ENCODE measurements around the gene CDH3. TPM values are rescaled to one million over a fixed set of nuclear protein-coding genes. Genes with fewer than 3 reads are reported as not detected.
A peak's percentile ranks its signal among the peaks of the same experiment; 100 is the strongest.

Gene CDH3
- total RNA-seq, 4 donors from 2014 or later: 1.2 to 15.9 (median 2.5) TPM

DNA sequence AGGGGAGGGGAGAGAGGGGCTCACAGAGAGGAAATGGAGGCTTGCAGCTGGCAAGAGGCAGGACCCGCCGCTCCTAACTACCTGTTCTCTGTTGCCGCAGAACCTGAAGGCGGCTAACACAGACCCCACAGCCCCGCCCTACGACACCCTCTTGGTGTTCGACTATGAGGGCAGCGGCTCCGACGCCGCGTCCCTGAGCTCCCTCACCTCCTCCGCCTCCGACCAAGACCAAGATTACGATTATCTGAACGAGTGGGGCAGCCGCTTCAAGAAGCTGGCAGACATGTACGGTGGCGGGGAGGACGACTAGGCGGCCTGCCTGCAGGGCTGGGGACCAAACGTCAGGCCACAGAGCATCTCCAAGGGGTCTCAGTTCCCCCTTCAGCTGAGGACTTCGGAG is 53.0 kb downstream of the CDH3 start:
- Histone ChIP-seq H3K4me3 (no peak overlapping the region), H3K9me3 (no peaks in the 10 kb centered on the region), H3K27me3 (no peaks in the 10 kb centered on the region), H3K36me3 (peaks cover 0 to 12% (median 0%) of the 10 kb centered on the region in 3 donors), H3K4me1 (peaks cover 0 to 4% (median 0%) of the 10 kb centered on the region in 4 donors), H3K27ac (no peak overlapping the region)
- no peak for DNase-seq (ENCODE audit: low spot score in 2 of 2)
- TF ChIP-seq POLR2A (IDR thresholded peaks at IDR 0.05): no peak
- TF ChIP-seq, protein P1, sequence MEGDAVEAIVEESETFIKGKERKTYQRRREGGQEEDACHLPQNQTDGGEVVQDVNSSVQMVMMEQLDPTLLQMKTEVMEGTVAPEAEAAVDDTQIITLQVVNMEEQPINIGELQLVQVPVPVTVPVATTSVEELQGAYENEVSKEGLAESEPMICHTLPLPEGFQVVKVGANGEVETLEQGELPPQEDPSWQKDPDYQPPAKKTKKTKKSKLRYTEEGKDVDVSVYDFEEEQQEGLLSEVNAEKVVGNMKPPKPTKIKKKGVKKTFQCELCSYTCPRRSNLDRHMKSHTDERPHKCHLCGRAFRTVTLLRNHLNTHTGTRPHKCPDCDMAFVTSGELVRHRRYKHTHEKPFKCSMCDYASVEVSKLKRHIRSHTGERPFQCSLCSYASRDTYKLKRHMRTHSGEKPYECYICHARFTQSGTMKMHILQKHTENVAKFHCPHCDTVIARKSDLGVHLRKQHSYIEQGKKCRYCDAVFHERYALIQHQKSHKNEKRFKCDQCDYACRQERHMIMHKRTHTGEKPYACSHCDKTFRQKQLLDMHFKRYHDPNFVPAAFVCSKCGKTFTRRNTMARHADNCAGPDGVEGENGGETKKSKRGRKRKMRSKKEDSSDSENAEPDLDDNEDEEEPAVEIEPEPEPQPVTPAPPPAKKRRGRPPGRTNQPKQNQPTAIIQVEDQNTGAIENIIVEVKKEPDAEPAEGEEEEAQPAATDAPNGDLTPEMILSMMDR (IDR thresholded peaks at IDR 0.05): no peak
- TF ChIP-seq EP300 (IDR thresholded peaks at IDR 0.05): no peak
- 90 to 91% methylated on average over 23 of the region's 23 CpGs for WGBS, 2 donors

DNA sequence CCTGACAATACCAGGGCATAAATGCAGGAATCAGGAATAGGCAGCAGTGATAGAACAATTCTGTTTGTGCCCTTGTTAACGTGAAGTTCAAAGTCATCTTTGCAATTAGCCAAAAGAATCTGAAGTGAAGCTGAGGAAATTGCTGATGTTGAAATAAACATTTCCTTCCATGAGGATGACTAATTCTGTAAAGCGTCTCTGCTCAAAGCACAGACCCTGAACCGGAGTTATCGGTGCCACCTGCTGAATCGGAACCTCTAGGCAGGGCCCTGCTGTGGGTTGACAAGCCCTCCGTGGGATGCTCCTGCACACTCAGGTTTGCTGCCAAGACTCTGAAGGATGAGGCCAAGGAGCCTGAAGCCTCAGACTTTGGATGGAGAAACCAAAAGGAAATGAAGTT is 55.0 kb downstream of the CDH3 start:
- Histone ChIP-seq H3K4me1 (peaks cover 0 to 4% (median 0%) of the 10 kb centered on the region in 4 donors), H3K27ac (no peak overlapping the region), H3K27me3 (no peaks in the 10 kb centered on the region), H3K36me3 (peaks cover 0 to 12% (median 0%) of the 10 kb centered on the region in 3 donors), H3K9me3 (no peaks in the 10 kb centered on the region), H3K4me3 (no peak overlapping the region)
- TF ChIP-seq EP300 (IDR thresholded peaks at IDR 0.05) (no peak), POLR2A (IDR thresholded peaks at IDR 0.05) (no peak)
- TF ChIP-seq, protein P1 (IDR thresholded peaks at IDR 0.05): no peak
- 36 to 48% methylated on average over 6 of the region's 6 CpGs for WGBS, 2 donors
- no peak for DNase-seq (ENCODE audit: low spot score in 2 of 2)

DNA sequence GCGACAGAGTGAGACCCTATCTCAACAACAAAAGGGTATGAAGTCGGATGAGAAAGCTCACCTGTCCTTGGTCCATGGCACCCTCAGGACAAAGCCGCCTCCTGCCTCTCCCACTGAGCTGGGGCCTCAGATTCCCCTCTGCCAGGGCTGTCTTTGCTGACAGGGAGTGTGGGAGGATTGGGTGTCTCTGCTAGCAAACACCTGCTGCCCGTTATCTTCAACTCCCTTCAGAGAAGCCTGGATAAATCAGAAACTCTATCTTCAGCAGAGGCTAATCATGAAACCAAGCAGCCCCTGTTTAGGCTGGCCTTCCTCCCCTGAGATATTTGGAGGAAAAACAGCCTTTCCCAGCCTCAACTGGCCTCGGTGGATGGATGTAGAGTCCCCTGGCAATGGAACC is 55.7 kb downstream of the CDH3 start:
- H3K4me3 ChIP-seq: no peak overlapping the region
- H3K27me3 ChIP-seq: no peaks in the 10 kb centered on the region
- no peak overlapping the region for H3K27ac ChIP-seq
- H3K36me3 ChIP-seq: peaks cover 0 to 4% (median 0%) of the 10 kb centered on the region in 3 donors
- TF ChIP-seq EP300 (IDR thresholded peaks at IDR 0.05) (no peak), POLR2A (IDR thresholded peaks at IDR 0.05) (no peak)
- TF ChIP-seq, protein P1 (IDR thresholded peaks at IDR 0.05): no peak
- DNase-seq (ENCODE audit: low spot score in 2 of 2): no peak
- H3K9me3 ChIP-seq: no peaks in the 10 kb centered on the region
- WGBS, 2 donors: 85 to 89% methylated on average over 5 of the region's 5 CpGs
- H3K4me1 ChIP-seq: peaks cover 0 to 4% (median 0%) of the 10 kb centered on the region in 4 donors

DNA sequence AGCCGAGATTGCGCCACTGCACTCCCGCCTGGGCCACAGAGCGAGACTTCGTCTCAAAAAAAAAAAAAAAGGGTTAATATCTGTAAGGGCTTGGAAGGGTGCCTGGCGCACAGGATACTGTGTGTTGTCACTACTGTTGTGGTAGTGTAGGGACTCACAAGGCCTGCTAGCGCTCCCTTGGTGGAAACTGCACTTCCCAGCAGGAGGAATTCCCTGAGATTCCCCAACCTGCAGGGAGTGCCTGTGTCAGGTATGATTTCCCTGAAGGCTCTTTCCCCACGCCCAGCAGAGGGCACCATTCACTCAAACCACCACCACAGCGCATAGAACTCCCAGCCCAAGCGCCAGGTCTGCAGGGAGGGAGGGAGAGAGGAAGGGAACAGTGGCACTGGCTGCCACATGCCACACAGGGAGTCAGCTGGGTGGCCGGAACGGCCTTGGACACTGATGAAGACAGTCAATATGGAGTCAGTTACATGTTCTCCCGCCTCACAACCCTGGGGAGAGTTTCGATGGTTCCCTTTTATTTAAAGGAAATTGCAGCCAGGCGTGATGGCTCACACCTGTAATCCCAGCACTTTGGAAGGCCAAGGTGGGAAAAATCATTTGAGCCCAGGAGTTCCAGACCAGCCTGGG is 59.2 kb downstream of the CDH3 start:
- no peak overlapping the region for H3K27ac ChIP-seq
- H3K4me1 ChIP-seq: peaks cover 0 to 13% (median 0%) of the 10 kb centered on the region in 4 donors
- no peak overlapping the region for H3K4me3 ChIP-seq
- no peaks in the 10 kb centered on the region for H3K36me3 ChIP-seq
- H3K27me3 ChIP-seq: no peaks in the 10 kb centered on the region
- TF ChIP-seq EP300 (IDR thresholded peaks at IDR 0.05) (no peak), POLR2A (IDR thresholded peaks at IDR 0.05) (no peak)
- TF ChIP-seq, protein P1 (IDR thresholded peaks at IDR 0.05): peak; percentile 51 to 71 (median 57)
- no peaks in the 10 kb centered on the region for H3K9me3 ChIP-seq
- WGBS, 2 donors: 37 to 50% methylated on average over 15 of the region's 15 CpGs
- DNase-seq (ENCODE audit: low spot score in 2 of 2): peak; percentile 39 to 60

DNA sequence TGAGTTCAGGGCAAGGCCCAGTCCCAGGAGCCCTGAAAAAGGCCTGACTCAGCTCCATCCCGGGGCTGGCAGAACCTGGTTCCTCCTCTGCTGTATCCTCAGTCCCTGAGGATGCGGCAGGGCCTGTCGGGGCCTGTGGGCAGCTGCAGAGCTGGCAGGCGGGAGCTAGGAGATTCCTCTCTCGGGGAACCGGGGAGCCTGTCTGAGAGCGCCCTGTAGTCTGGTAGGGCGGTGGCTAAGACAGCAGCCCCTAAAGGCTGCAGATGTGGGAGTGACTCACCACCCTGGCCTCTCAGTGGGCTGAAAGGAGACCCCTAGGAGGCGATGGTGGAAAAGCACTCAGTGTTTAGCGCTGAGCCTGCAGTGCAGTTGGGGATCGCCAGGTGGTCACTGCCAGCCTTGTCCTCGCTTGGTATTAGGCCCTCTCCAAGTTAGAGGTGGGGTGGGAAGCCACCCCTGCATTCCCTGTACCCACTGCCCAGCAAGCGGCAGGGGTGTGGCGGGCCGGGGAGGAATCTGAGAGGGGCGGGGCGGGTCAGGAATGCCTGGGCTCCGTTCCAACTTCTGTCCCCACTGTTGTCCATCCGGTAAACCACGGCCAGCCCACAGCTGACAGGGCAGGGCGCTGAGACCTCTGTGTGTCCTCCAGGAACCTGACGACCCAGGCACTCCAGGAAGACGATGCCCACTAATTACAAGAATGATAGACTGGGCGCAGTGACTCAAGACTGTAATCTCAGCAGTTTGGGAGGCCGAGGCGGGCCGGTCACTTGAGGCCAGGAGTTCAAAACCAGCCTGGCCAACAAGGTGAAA is 62.4 kb downstream of the CDH3 start:
- Histone ChIP-seq H3K9me3 (no peaks in the 10 kb centered on the region), H3K4me1 (peaks cover 0 to 12% (median 0%) of the 10 kb centered on the region in 4 donors), H3K36me3 (no peaks in the 10 kb centered on the region), H3K27ac (peak overlapping the region in 3 of 4 donors; percentile 50 to 55 (median 50)), H3K27me3 (no peaks in the 10 kb centered on the region), H3K4me3 (no peak overlapping the region)
- no peak for DNase-seq (ENCODE audit: low spot score in 2 of 2)
- WGBS, 2 donors: 38% methylated on average over 17 to 22 of the region's 27 CpGs
- TF ChIP-seq POLR2A (IDR thresholded peaks at IDR 0.05): no peak
- no peak for TF ChIP-seq EP300 (IDR thresholded peaks at IDR 0.05)
- TF ChIP-seq, protein P1 (IDR thresholded peaks at IDR 0.05): no peak

All from tibial nerve (tissue), 4 donors.